H1 (cell line): ENCODE data around the gene ZDHHC20. TPM values are rescaled to one million over a fixed set of nuclear protein-coding genes. Genes with fewer than 3 reads are reported as not detected.

Experiments
- CTCF ChIA-PET: fragments of 300-600 bp; sonication (Branson Sonifier 250); formaldehyde crosslinking; loops from one replicate; lab custom pipeline; 2021; ENCODE audit not compliant: partially characterized antibody; lab: Charles Lee
- POLR2A ChIA-PET: fragments of 300-600 bp; sonication (Branson Sonifier 250); formaldehyde crosslinking; loops from one replicate; lab custom pipeline; 2021; ENCODE audit warnings: inconsistent platforms; ENCODE audit not compliant: partially characterized antibody; lab: Charles Lee
- DNase-seq, 2 experiments: peaks; one replicate each; pipeline versions ENCODE4 v3.0.0 to v3.0.0-alpha.2; 2010 to 2022; ENCODE audit warnings: low spot score in 2 of 2, low read depth in 1 of 2, mixed read lengths in 1 of 2
- FAIRE-seq: peaks from 2 replicates; lab custom pipeline; 2011; peaks lifted over from hg19 to GRCh38; lab: Jason Lieb, UNC
- H2AFZ ChIP-seq: 2 replicates; pipeline ENCODE4 v1.8.1; 2012; ENCODE audit warnings: low read length, inconsistent platforms
- H2AK5ac ChIP-seq: 2 replicates; pipeline ENCODE4 v1.6.1; 2013; ENCODE audit warnings: low read depth, low read length
- H2BK120ac ChIP-seq: replicated peaks from 2 replicates; pipeline ENCODE3; 2013; ENCODE audit warnings: low read depth, low read length, inconsistent platforms
- H2BK12ac ChIP-seq: 2 replicates; pipeline ENCODE4 v1.6.1; 2013; ENCODE audit warnings: low read depth, low read length
- H2BK15ac ChIP-seq: 2 replicates; pipeline ENCODE4 v1.6.1; 2013; ENCODE audit warnings: low read length
- H2BK20ac ChIP-seq: 2 replicates; pipeline ENCODE4 v1.6.1; 2013; ENCODE audit warnings: low read length
- H2BK5ac ChIP-seq: 2 replicates; pipeline ENCODE4 v1.6.1; 2013; ENCODE audit warnings: low read depth, low read length
- H3K14ac ChIP-seq: 2 replicates; pipeline ENCODE4 v1.6.1; 2013; ENCODE audit warnings: inconsistent platforms; ENCODE audit not compliant: insufficient read length
- H3K18ac ChIP-seq: 2 replicates; pipeline ENCODE4 v1.6.1; 2013; ENCODE audit warnings: low read length; ENCODE audit errors: extremely low read depth
- H3K23ac ChIP-seq: 2 replicates; pipeline ENCODE4 v1.6.1; 2013; ENCODE audit warnings: inconsistent platforms; ENCODE audit not compliant: insufficient read length
- H3K23me2 ChIP-seq: 2 replicates; pipeline ENCODE4 v1.6.1; 2013; ENCODE audit warnings: low read depth, low read length
- H3K27ac ChIP-seq: 2 replicates; pipeline ENCODE4 v1.6.1; 2011; ENCODE audit warnings: low read depth, low read length, inconsistent platforms
- H3K27me3 ChIP-seq, 4 experiments: replicated peaks in 1 of 4; 1 replicate in 1 of 4; 2 replicates in 3 of 4; pipeline versions ENCODE4 v1.6.1 to v1.8.1; 2011 to 2013; ENCODE audit warnings: low read length in 3 of 4, mild to moderate bottlenecking in 3 of 4, inconsistent platforms in 2 of 4, mixed read lengths in 2 of 4, moderate library complexity in 1 of 4; ENCODE audit not compliant: control insufficient read depth in 3 of 4, insufficient read depth in 3 of 4; ENCODE audit errors: extremely low read depth in 1 of 4
- H3K36me3 ChIP-seq, 4 experiments: 2 replicates each; pipeline versions ENCODE4 v1.6.1 to v1.8.1; 2011 to 2013; ENCODE audit warnings: mild to moderate bottlenecking in 4 of 4, low read length in 3 of 4, moderate library complexity in 2 of 4, control low read depth in 1 of 4, inconsistent platforms in 1 of 4; ENCODE audit not compliant: insufficient read depth in 4 of 4, control insufficient read depth in 2 of 4
- H3K4ac ChIP-seq: replicated peaks from 2 replicates; pipeline ENCODE3; 2013; ENCODE audit warnings: low read length, low read depth, mixed read lengths, inconsistent platforms; ENCODE audit not compliant: insufficient read length
- H3K4me1 ChIP-seq, 4 experiments: replicated peaks in 1 of 4; 1 replicate in 1 of 4; 2 replicates in 3 of 4; pipeline versions ENCODE4 v1.6.1 to v1.8.1; 2011 to 2013; ENCODE audit warnings: low read length in 3 of 4, inconsistent platforms in 2 of 4, mixed read lengths in 1 of 4; ENCODE audit not compliant: insufficient read depth in 4 of 4, control insufficient read depth in 3 of 4
- H3K4me2 ChIP-seq, 2 experiments: 2 replicates each; pipeline versions ENCODE4 v1.6.1 to v1.8.1; 2011 to 2013; ENCODE audit warnings: low read depth in 2 of 2, low read length in 2 of 2, control low read depth in 1 of 2, inconsistent platforms in 1 of 2, mild to moderate bottlenecking in 1 of 2; ENCODE audit not compliant: insufficient read depth in 1 of 2
- H3K4me3 ChIP-seq, 4 experiments: fragments of 200-600, 300-600 bp in 1 of 4; sonication (generic), shearing (Covaris generic), sonication (Bioruptor Twin) in 1 of 4; 2 replicates each; pipeline versions ENCODE4 v1.5.1 to v1.8.1; 2011 to 2016; ENCODE audit warnings: low read length in 4 of 4, low read depth in 3 of 4, control low read depth in 2 of 4, inconsistent platforms in 2 of 4, mild to moderate bottlenecking in 2 of 4, mixed read lengths in 1 of 4, moderate library complexity in 1 of 4; ENCODE audit not compliant: insufficient read depth in 2 of 4; ENCODE audit errors: extremely low read depth in 1 of 4
- H3K56ac ChIP-seq: replicated peaks from 2 replicates; pipeline ENCODE3; 2013; ENCODE audit warnings: low read depth, mild to moderate bottlenecking, mixed read lengths, low read length, inconsistent platforms; ENCODE audit not compliant: insufficient read length
- H3K79me1 ChIP-seq: 2 replicates; pipeline ENCODE4 v1.6.1; 2013; ENCODE audit warnings: low read depth, low read length, control low read depth
- H3K79me2 ChIP-seq, 2 experiments: 2 replicates each; pipeline versions ENCODE4 v1.6.1 to v1.8.1; 2012 to 2013; ENCODE audit warnings: low read length in 2 of 2, mild to moderate bottlenecking in 2 of 2, inconsistent platforms in 1 of 2; ENCODE audit not compliant: insufficient read depth in 2 of 2, control insufficient read depth in 1 of 2
- H3K9ac ChIP-seq, 4 experiments: replicated peaks in 1 of 4; 1 replicate in 1 of 4; 2 replicates in 3 of 4; pipeline versions ENCODE4 v1.6.1 to v1.8.1; 2011 to 2013; ENCODE audit warnings: low read depth in 3 of 4, low read length in 3 of 4, control low read depth in 2 of 4, mild to moderate bottlenecking in 2 of 4, moderate library complexity in 2 of 4, inconsistent platforms in 1 of 4; ENCODE audit errors: extremely low read depth in 1 of 4
- H3K9me3 ChIP-seq, 2 experiments: 2 replicates each; pipeline versions ENCODE4 v1.6.1 to v1.8.1; 2012 to 2013; ENCODE audit warnings: mild to moderate bottlenecking in 2 of 2, moderate library complexity in 2 of 2, control low read depth in 1 of 2, inconsistent platforms in 1 of 2, low read depth in 1 of 2, low read length in 1 of 2, mixed read lengths in 1 of 2; ENCODE audit not compliant: insufficient read depth in 2 of 2
- H4K20me1 ChIP-seq, 2 experiments: replicated peaks in 1 of 2; 2 replicates each; pipeline versions ENCODE3 to v1.8.1; 2011 to 2013; ENCODE audit warnings: inconsistent platforms in 2 of 2, low read length in 2 of 2, mild to moderate bottlenecking in 1 of 2; ENCODE audit not compliant: insufficient read depth in 2 of 2, control insufficient read depth in 1 of 2
- H4K5ac ChIP-seq: 2 replicates; pipeline ENCODE4 v1.6.1; 2013; ENCODE audit warnings: low read length, low read depth, mixed read lengths, inconsistent platforms; ENCODE audit not compliant: insufficient read length
- H4K8ac ChIP-seq: 2 replicates; pipeline ENCODE4 v1.8.0; 2013; ENCODE audit warnings: mild to moderate bottlenecking, moderate library complexity, low read length, inconsistent platforms; ENCODE audit not compliant: insufficient read depth; ENCODE audit errors: extremely low read depth
- H4K91ac ChIP-seq: replicated peaks from 2 replicates; pipeline ENCODE3; 2013; ENCODE audit warnings: low read length, mixed read lengths, inconsistent platforms; ENCODE audit not compliant: insufficient read length
- CEBPB ChIP-seq: IDR thresholded peaks from 2 replicates; pipeline ENCODE4 v1.6.1; 2012; ENCODE audit warnings: low read depth, low read length
- CHD1 ChIP-seq: IDR thresholded peaks from 2 replicates; pipeline ENCODE4 v1.6.1; 2012; ENCODE audit warnings: low read depth, low read length, improper control_type of control experiment
- CHD2 ChIP-seq: IDR thresholded peaks from 2 replicates; pipeline ENCODE4 v1.6.1; 2012; ENCODE audit warnings: low read length, improper control_type of control experiment
- E2F6 ChIP-seq: IDR thresholded peaks from 2 replicates; pipeline ENCODE4 v1.6.1; 2012; ENCODE audit warnings: inconsistent platforms
- FOSL1 ChIP-seq: IDR thresholded peaks from 2 replicates; pipeline ENCODE4 v1.6.1; 2011; ENCODE audit warnings: mild to moderate bottlenecking, low read depth, low read length, moderate library complexity; ENCODE audit not compliant: insufficient read depth
- GTF2F1 ChIP-seq: IDR thresholded peaks from 2 replicates; pipeline ENCODE4 v1.6.1; 2012; ENCODE audit warnings: low read depth, low read length, improper control_type of control experiment, borderline replicate concordance
- NANOG ChIP-seq: IDR thresholded peaks from 2 replicates; pipeline ENCODE4 v1.6.1; 2011; ENCODE audit warnings: low read length, low read depth, mild to moderate bottlenecking, inconsistent platforms; ENCODE audit not compliant: insufficient read depth, poor library complexity, severe bottlenecking
- SIX5 ChIP-seq: IDR thresholded peaks from 2 replicates; pipeline ENCODE4 v1.6.1; 2011; ENCODE audit warnings: mild to moderate bottlenecking, low read depth, low read length
- SP2 ChIP-seq: IDR thresholded peaks from 2 replicates; pipeline ENCODE4 v1.6.1; 2012; ENCODE audit warnings: mild to moderate bottlenecking, low read length, inconsistent platforms
- TAF7 ChIP-seq: optimal IDR thresholded peaks from 2 replicates; pipeline ENCODE3; 2011; ENCODE audit warnings: low read depth, mild to moderate bottlenecking, inconsistent platforms, low read length, moderate library complexity, borderline replicate concordance
- YY1 ChIP-seq: IDR thresholded peaks from 2 replicates; pipeline ENCODE4 v1.6.1; 2011; ENCODE audit warnings: low read depth, mild to moderate bottlenecking, low read length
- WGBS, 2 experiments: shearing (Covaris generic) in 1 of 2; methylation state at CpG; one replicate each; pipeline versions ENCODE4 v1.1.6 to v1.1.7; 2013 to 2015; ENCODE audit warnings: low lambda C conversion rate in 2 of 2, mixed read lengths in 2 of 2, inconsistent platforms in 1 of 2, low coverage in 1 of 2, missing lambda C conversion rate in 1 of 2; ENCODE audit not compliant: insufficient replicate concordance in 2 of 2, insufficient coverage in 1 of 2, insufficient read length in 1 of 2; ENCODE audit errors: extremely low coverage in 1 of 2, missing lambda C conversion rate in 1 of 2; 5-methylcytosine and 5-hydroxymethylcytosine counted together
- polyA plus RNA-seq, 7 experiments: library from polyadenylated mRNA; depleted of rRNA in 3 of 7; stranded (reverse) in 5 of 7; unstranded in 2 of 7; fragments of >200 nt in 5 of 7; fragments of 200-250 nt in 2 of 7; gene quantifications; 1 replicate in 5 of 7; 2 replicates in 1 of 7; 4 replicates in 1 of 7; pipeline versions ENCODE4 v1.2.1 to v1.2.3, GENCODE V29; 2011 to 2013; ENCODE audit warnings: missing spikeins in 2 of 7, mixed read lengths in 2 of 7
- total RNA-seq: library from RNA; stranded (reverse); fragmentation: NEBNext Ultra II Directional; extraction: Animal tissue kit (Norgen Biotek cat#: 25700); gene quantifications from 2 replicates; pipeline ENCODE4 v1.2.1, GENCODE V29; 2021

Gene ZDHHC20
- total and polyA plus RNA-seq, 2 of the 8 experiments (the other 6 are each of a cell fraction or from before 2014, with no cell fraction given): 16.4 to 89.0 TPM

GRCh38 chr13:21354721-21355120 is 104.4 kb downstream of the ZDHHC20 start:
- no peaks in the 10 kb centered on the region for H3K79me2 ChIP-seq
- no peak overlapping the region for H3K27ac ChIP-seq
- H2BK20ac ChIP-seq: peak overlapping the region; percentile 48; the same call in 1 of the 2 replicates
- no peak overlapping the region for H2BK15ac ChIP-seq
- H2BK12ac ChIP-seq: no peak overlapping the region
- peak overlapping the region; percentile 19; the same call in 1 of the 2 replicates for H3K18ac ChIP-seq
- no peak overlapping the region for H3K56ac ChIP-seq
- H3K4ac ChIP-seq: no peak overlapping the region
- H4K8ac ChIP-seq: no peak overlapping the region
- no peaks in the 10 kb centered on the region for H3K23me2 ChIP-seq
- no peak overlapping the region for H3K4me3 ChIP-seq
- H3K79me1 ChIP-seq: no peaks in the 10 kb centered on the region
- FAIRE-seq: peak; percentile 48
- no peak overlapping the region for H4K91ac ChIP-seq
- no peak overlapping the region for H2AK5ac ChIP-seq
- H2BK120ac ChIP-seq: no peak overlapping the region
- 0 out of 4 replicates have a peak overlapping the region, but pooled peaks of 1 of the 2 experiments have one; percentile 18 for H3K4me2 ChIP-seq
- no peaks in the 10 kb centered on the region for H3K27me3 ChIP-seq
- H4K5ac ChIP-seq: no peak overlapping the region
- CTCF ChIA-PET: no interaction called here
- H3K36me3 ChIP-seq: no peaks in the 10 kb centered on the region
- H4K20me1 ChIP-seq: no peaks in the 10 kb centered on the region
- POLR2A ChIA-PET: interaction anchor here (1.3 kb wide), 2 partner anchors 17 to 28 kb away, joined by 3 to 4 read pairs; no protein-coding TSS in a partner anchor
- H3K23ac ChIP-seq: no peak overlapping the region
- H3K4me1 ChIP-seq: peaks cover 0 to 2% (median 0%) of the 10 kb centered on the region in 4 experiments; a peak in 1 of 7 replicates
- H2AFZ ChIP-seq: peak overlapping the region; percentile 72; the same call in 1 of the 2 replicates
- DNase-seq: no peak
- no peak overlapping the region for H3K9ac ChIP-seq
- no peak overlapping the region for H2BK5ac ChIP-seq
- no peak overlapping the region for H3K14ac ChIP-seq
- no peaks in the 10 kb centered on the region for H3K9me3 ChIP-seq
- 97% methylated on average over 13 of the region's 13 CpGs; no CpG with 5 or more reads in 1 of the 2 experiments for WGBS, 2 experiments
- TF ChIP-seq FOSL1: no peak
- TF ChIP-seq E2F6: no peak
- TF ChIP-seq NANOG: no peak
- no peak for TF ChIP-seq SIX5
- TF ChIP-seq SP2: no peak
- TF ChIP-seq GTF2F1: no peak
- TF ChIP-seq CEBPB: no peak
- no peak for TF ChIP-seq CHD2
- TF ChIP-seq YY1: no peak
- TF ChIP-seq CHD1: no peak
- TF ChIP-seq TAF7: no peak
